Astrocyte of the cerebellum (primary cell): ENCODE data around the gene ATE1.
"Not testable (repeated sequence)": the region's sequence is repeated elsewhere in the genome, so short reads cannot be mapped to it uniquely, and the experiment has no call there.

Experiments used
- DNase-seq: peaks from one replicate; pipeline ENCODE4 v3.0.0-alpha.2; 2011; ENCODE audit warnings: low read depth
- H3K4me3 ChIP-seq: 2 replicates; pipeline ENCODE4 v1.5.1; 2011; ENCODE audit warnings: mild to moderate bottlenecking, low read depth, low read length, moderate library complexity
- in situ Hi-C: cut with HindIII; loops from 2 replicates; pipeline ENCODE4 v1.10.0; 2017; ENCODE audit warnings: low sequenced_read_pairs
- TF ChIP-seq, protein P1 (sequence below): IDR thresholded peaks from 2 replicates; pipeline ENCODE4 v1.5.1; 2012; ENCODE audit warnings: low read length, low read depth, moderate library complexity, mild to moderate bottlenecking; ENCODE audit errors: missing control alignments

The ATE1 gene

DNA sequence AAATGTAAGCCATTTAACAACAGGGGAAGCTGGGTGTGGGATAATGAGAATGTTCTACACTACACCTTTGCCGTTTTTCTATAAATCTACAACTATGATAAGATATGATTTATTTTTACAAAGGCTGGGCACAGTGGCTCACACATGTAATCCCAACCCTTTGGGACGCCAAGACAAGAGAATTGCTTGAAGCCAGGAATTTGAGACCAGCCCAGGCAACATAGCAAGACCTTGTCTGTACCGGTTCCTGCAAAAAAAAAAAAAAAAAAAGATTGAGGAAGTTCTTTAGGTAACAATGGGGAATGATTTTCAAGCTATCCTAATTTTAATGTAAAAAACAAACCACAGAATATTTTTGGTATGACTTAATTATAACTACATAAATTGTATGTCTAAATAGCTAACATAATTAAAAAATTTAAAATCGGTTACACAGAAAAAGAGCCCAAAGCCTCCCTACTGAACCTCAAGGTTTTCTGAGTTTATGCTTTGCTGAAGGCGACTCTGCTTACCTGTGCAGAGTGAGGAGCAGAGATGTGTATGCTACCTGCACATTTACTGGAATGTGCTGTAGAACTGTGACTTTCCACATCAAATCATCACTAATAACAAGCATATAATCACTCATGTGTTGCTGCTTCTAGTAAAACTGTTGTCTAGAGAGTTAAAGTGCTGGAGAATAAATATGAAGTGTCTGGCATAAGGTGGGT lies 163.4 kb downstream of the ATE1 start:
- TF ChIP-seq, protein P1, sequence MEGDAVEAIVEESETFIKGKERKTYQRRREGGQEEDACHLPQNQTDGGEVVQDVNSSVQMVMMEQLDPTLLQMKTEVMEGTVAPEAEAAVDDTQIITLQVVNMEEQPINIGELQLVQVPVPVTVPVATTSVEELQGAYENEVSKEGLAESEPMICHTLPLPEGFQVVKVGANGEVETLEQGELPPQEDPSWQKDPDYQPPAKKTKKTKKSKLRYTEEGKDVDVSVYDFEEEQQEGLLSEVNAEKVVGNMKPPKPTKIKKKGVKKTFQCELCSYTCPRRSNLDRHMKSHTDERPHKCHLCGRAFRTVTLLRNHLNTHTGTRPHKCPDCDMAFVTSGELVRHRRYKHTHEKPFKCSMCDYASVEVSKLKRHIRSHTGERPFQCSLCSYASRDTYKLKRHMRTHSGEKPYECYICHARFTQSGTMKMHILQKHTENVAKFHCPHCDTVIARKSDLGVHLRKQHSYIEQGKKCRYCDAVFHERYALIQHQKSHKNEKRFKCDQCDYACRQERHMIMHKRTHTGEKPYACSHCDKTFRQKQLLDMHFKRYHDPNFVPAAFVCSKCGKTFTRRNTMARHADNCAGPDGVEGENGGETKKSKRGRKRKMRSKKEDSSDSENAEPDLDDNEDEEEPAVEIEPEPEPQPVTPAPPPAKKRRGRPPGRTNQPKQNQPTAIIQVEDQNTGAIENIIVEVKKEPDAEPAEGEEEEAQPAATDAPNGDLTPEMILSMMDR, result no peak

DNA sequence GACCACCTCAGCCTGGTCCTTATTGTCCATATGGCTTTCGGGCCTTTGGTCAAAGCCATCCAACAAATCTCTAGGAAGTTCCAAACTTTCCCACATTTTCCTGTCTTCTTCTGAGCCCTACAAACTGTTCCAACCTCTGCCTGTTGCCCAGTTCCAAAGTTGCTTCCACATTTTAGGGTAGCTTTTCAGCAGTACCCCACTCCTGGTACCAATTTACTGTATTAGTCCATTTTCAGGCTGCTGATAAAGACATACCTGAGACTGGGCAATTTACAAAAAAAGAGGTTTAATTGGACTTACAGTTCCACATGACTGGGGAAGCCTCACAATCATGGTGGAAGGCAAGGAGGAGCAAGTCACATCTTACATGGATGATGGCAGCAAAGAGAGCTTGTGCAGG lies 170.6 kb downstream of the ATE1 start:
- in situ Hi-C loops, H3K4me3 ChIP-seq, DNase-seq: not testable (repeated sequence)

More for the DNA sequence above, 163.4 kb downstream of the ATE1 start:
- in situ Hi-C loops, result no loop called here
- no peak overlapping the region for H3K4me3 ChIP-seq
- DNase-seq, result no peak

DNA sequence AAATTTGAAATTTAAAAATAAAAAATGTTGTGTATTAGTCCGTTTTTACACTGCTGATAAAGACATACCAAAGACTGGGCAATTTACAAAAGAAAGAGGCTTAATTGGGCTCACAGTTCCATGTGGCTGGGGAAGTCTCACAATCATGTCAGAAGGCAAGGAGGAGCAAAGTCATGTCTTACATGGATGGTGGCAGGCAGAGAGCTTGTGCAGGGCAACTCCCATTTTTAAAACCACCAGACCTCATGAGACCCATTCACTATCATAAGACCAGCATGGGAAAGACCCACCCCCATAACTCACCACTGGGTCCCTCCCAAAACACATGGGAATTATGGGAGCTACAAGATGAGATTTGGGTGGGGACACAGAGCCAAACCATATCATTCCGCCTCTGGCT lies 172.3 kb downstream of the ATE1 start:
- H3K4me3 ChIP-seq, in situ Hi-C loops, DNase-seq: not testable (repeated sequence)

DNA sequence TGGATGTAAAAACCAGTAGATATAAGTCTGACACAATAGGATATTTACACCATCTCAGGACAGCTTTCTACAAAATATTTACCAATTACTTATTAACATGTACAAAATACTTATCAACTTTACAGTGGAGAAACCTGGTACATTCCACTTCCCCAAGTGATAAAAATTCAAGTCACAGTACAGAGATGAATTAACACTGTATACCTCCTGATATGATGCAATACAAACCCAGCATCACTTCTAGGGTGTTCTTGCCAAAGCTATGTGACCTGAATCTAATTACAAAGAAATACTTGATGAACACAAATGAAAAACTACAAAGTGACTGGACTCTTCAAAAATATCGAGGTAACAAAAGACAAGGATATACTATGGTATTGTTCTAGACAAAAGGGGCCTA lies 173.2 kb downstream of the ATE1 start:
- TF ChIP-seq, protein P1, result no peak
- in situ Hi-C loops, result no loop called here
- H3K4me3 ChIP-seq, result no peak overlapping the region
- DNase-seq, result no peak

DNA sequence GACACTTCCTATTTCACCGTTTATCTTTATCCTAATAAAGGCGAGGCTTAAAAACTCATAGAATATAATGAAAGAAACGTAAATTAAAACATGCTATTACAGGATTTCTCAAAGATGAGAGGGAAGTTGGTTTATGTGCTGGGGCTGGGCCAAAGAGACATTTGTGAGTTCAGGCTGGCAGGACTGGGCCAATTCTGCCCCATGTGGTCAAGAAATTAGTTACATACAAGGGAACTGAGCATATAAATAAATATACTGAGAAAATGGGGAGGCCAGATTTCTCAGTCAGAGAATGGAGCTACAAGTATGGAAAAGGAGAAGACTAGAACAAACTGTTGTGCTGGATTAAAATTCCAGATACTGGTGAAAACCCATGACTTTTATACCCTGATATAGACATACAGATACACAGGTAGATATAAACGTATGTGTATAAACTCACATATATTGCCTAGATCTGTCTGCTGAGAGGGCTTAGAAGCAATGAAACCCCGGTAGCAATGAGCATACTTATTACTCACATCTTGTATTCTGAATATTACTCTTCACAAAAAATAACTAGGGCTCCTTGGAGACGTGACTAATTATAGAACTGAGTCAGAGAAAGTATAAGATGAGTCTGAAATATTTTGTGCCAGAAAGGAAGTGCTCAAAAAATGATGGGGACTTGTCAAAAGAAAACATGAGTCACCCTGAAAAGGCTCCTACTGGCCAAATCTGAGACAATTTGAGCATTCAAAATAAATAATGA lies 173.9 kb downstream of the ATE1 start:
- no peak overlapping the region for H3K4me3 ChIP-seq
- in situ Hi-C loops, result no loop called here
- TF ChIP-seq, protein P1, result peak; percentile 37
- peak; percentile 33 for DNase-seq

DNA sequence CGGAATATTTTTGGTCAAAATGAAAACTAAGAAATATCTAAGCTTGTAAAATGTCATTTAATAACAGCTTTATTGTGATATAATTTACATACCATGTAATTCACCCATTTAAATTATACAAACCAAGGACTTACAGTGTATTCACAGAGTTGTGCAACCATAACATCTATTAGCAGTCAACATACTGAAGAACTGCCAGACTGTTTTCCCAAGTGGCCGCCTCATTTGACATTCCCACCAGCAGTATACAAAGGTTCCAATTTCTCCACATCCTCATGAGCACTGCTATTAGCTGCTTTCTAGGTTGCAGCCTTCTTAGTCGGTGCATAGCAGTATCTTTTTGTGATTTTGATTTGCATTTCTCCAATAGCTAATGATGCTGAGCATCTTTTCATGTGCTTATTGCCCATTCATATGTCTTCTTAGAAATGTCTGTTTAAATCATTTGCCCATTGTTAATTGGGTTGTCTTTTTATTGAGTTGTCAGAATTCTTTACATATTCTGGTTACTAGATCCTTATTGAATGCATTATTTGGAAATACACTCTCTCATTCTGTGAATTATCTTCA lies 176.6 kb downstream of the ATE1 start:
- in situ Hi-C loops, result no loop called here
- H3K4me3 ChIP-seq, result no peak overlapping the region
- TF ChIP-seq, protein P1, result no peak
- no peak for DNase-seq

DNA sequence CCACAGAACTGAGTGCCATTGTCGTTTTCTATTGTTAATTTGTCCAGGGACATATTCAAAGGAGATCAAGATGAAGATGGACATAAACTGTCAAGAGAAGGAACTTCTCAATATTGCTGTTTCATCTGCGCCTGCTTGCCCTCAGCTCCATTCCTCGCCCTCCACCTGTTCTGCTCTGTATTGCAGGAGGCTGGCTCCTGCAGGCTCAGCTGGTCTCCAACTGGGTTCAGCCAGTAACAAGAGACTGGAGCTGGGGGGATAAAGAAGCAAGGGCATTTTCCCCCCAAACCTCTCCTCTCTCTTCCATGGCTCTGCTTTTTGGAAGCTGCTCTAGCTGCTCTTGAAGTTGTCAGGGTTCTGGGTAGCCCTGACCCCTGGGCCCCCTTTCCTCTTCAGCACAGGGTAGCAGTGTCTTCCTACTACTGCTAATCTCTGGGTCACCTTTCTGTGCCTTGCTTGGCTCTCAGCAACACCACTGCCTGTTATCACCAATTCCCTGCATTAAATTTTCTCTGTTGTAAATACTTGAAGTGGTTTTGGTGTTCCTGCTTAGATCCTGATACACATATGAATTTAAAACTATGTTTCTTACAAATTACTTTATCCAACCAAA lies 180.6 kb downstream of the ATE1 start:
- no peak for DNase-seq
- TF ChIP-seq, protein P1, result no peak
- no peak overlapping the region for H3K4me3 ChIP-seq
- in situ Hi-C loops, result no loop called here
